ENCODE results near the gene DMBX1.

The DMBX1 gene

DNA sequence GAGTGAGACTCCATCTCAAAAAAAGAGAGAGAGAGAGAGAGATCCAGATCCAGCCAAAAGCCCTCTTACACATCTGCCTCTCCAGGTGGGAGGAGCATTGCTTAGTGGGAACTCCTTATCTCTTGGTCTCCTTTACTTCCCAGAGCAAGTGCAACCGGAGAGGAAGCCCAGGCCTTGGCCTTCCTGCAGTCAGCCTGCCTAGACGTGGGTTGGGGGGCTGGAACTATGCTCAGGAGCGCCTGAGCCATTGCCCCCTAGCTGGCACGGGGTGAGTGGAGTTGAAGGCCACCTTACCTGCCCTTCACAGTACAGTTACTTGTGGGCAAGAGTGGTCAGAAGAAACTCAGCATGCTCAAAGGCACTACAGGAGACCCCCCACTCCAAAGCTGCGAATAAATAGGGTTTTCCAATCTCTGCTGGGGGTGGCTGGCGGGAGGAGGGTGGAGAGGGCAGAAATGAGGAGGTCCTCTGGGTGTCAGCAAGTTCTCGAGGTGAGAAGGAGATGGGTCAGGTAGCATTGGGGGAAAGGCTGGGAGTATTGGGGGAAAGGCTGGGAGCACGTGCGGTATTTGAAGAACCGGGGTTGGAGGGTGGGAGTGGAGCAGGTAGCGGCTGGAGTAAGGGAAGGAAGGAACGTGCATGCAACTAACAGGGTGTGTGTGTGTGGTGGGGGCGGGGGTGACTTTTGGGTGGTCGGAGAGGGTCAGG, 4.7 kb upstream of the DMBX1 start:
- TF ChIP-seq, protein P1, sequence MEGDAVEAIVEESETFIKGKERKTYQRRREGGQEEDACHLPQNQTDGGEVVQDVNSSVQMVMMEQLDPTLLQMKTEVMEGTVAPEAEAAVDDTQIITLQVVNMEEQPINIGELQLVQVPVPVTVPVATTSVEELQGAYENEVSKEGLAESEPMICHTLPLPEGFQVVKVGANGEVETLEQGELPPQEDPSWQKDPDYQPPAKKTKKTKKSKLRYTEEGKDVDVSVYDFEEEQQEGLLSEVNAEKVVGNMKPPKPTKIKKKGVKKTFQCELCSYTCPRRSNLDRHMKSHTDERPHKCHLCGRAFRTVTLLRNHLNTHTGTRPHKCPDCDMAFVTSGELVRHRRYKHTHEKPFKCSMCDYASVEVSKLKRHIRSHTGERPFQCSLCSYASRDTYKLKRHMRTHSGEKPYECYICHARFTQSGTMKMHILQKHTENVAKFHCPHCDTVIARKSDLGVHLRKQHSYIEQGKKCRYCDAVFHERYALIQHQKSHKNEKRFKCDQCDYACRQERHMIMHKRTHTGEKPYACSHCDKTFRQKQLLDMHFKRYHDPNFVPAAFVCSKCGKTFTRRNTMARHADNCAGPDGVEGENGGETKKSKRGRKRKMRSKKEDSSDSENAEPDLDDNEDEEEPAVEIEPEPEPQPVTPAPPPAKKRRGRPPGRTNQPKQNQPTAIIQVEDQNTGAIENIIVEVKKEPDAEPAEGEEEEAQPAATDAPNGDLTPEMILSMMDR (IDR thresholded peaks at IDR 0.05; ENCODE audit: low read depth, low read length, missing control alignments): no peak
- no peak for DNase-seq (ENCODE audit: low read depth)
- no peak overlapping the region for H3K4me3 ChIP-seq (ENCODE audit: low read depth, low read length)

DNA sequence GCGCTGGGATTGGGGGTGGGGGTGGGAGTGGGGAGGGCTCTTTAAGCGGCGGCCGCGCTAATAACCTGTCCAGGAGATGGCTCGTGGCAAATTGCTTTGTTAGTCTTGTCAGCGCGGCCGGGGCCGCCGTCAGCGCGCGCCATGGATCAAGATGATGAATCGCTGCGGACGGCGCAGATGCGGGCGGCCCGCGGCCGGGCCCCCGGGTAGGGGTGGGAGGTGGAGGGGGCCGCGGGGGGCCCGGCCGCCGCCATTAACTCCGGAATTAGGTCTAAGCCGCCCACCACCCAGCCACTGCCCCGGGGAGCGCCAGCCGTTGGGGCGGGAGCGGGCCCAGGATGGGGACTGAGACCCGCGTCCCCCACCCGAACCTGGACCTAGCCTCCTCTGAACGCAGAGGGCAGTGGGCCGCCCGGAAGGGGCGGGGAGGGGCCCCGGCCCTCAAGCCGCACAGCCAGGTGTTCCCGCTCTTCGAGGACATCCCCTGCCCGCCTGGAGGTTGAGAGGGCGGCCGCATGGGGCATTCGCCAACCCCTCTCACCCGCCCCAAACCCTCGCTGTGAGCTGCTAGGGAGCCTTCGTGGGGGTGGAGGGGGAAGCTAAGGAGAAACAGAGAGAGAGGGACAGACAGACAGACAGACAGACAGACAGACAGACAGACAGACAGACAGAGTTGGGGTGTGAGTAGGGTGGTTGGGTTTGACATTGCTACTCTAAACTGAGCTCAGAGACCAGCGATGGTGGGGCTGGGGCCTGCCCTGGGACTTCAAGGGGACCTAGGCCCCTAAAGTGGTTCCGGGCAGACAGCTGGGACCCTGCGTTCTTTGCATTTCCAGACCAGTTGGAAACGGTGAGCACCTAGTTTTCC, 3.8 kb upstream of the DMBX1 start:
- TF ChIP-seq, protein P1 (IDR thresholded peaks at IDR 0.05; ENCODE audit: low read depth, low read length, missing control alignments): no peak
- DNase-seq (ENCODE audit: low read depth): no peak
- H3K4me3 ChIP-seq (ENCODE audit: low read depth, low read length): no peak overlapping the region

DNA sequence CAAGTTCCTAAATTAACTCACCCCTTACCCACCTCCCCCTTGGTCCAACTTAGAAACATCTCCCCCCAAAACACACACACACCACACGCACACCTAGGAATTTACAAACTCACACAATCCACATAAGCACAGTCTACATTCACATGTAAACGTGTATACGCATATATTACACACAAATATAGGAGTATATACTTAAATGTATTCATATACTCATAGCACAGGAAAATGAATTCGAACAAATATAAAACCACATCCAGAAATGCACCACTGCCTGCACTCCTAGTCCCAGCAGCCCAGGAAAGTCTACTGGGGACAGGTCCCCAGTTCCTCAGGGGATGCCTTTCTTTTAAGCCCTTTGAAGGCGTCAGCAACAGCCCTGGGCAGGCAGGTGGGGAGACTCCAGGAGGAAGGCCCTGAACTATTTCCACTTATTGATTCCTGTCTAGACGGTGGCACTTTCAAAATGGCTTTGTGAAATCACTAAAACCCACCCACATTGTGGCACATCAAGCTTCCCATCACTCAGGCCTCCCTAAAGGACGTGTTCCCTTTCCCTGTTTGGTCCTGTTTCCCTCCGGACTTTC, 3.1 kb upstream of the DMBX1 start:
- TF ChIP-seq, protein P1 (IDR thresholded peaks at IDR 0.05; ENCODE audit: low read depth, low read length, missing control alignments): no peak
- H3K4me3 ChIP-seq (ENCODE audit: low read depth, low read length): no peak overlapping the region
- DNase-seq (ENCODE audit: low read depth): no peak

DNA sequence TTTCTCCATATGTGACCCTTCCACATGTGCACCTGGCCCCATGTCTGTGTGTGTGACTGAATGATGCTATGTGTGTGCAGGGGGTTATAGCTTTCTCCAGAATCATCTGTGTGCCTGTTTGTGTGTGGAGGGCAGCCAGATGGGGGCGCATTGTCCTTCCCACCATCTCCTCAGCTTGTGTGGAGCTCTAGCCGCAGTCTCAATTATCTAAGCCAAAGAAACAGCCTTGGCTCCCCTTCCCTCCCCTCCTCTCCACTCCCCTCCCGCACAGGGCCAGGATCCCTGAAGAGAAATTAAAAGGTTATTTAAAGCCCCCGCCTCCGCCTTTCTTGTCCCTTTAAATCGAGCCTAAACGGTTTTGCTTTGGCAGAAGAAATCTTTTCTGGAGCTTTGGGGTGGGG, 1.8 kb upstream of the DMBX1 start:
- H3K4me3 ChIP-seq (ENCODE audit: low read depth, low read length): no peak overlapping the region
- TF ChIP-seq, protein P1 (IDR thresholded peaks at IDR 0.05; ENCODE audit: low read depth, low read length, missing control alignments): peak; percentile 46
- no peak for DNase-seq (ENCODE audit: low read depth)

DNA sequence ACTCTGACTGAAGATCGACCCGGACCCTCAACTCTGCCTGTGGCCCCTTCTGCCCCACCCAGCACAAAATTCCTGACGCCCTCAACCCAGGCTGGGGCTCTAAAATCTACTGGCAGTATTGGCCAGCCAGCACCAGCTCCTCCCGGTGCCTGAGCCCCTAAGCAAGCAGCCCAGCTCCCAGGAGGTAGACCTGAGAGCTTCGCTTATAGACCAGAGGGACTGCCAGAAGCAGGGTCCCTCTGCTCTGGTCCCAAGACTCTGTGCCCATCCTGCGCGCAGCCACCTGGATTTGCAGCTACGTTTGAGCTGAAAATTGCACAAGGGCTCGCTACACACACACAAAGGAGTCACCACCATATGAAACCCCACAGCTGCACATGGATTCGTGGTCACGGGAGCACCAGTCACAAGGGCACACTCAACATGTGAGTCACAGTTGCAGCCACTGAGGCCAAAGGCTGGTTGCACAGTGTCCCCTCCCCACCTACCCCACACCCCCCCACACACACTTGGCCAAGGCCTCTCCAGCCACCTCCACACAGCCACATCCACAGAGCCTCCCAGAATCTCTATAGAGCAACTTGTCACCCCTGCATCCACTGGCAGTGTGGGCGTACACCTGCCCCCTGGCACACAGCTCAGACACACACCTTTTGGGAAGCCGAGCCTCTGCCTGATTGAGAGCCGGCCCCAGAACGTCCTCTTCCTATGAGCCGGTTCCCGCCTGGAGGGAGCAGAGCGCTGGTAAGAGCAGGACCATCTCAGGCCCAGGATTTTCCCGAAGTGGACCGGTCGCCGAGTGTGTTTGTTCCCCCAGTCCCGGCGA, 1.1 kb upstream of the DMBX1 start:
- no peak for DNase-seq (ENCODE audit: low read depth)

DNA sequence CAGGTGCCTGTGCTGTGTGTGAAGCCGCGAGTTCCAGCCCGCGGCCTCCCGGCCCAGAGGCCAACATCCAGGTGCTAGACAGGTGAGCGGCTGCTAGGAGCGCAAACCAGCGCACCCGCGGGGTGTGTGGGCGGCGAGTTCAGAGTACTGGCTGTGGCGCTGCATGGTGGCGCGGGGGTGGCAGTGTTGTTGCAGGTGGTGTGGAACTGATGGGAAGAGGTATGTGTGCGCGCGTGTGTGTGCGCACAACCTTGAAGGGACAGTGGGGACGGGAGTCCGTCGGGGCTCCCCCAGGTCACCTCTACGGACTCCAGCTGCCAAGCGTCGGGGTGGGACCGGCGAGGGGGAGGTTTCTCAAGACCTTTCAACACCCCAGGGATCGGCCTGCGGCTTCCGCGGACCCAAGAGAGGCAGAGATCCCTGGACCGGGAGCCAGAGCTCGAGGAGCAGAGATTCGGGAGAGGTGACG, 433 bp upstream of the DMBX1 start:
- H3K4me3 ChIP-seq (ENCODE audit: low read depth, low read length): no peak overlapping the region
- TF ChIP-seq, protein P1 (IDR thresholded peaks at IDR 0.05; ENCODE audit: low read depth, low read length, missing control alignments): no peak
- no peak for DNase-seq (ENCODE audit: low read depth)

More for the DNA sequence above, 1.1 kb upstream of the DMBX1 start:
- no peak overlapping the region for H3K4me3 ChIP-seq (ENCODE audit: low read depth, low read length)
- TF ChIP-seq, protein P1 (IDR thresholded peaks at IDR 0.05; ENCODE audit: low read depth, low read length, missing control alignments): no peak

Data from GM12864 (cell line).